Stimulated activated CD8-positive, alpha-beta memory T cell treated with anti-CD3 and anti-CD28 coated beads, Interleukin-2, amount 100 ng/mL, for 48 hours (primary cell): ENCODE measurements around the gene VWCE.
A peak's percentile ranks its signal among the peaks of the same experiment; 100 is the strongest.

ENCODE experiments used
- DNase-seq, 2 donors: peaks; one replicate each; pipeline ENCODE4 v3.0.0-alpha.2; 2020; ENCODE audit warnings: low read depth in 2 of 2

The VWCE gene

GRCh38 chr11:61281581-61282250 lies 13.4 kb downstream of the VWCE start:
- peak; percentile 37 to 52 for DNase-seq

GRCh38 chr11:61280883-61281580 lies 14.1 kb downstream of the VWCE start:
- DNase-seq = no peak

- DNase-seq = no peak
These were observed 15.0 kb downstream of the VWCE start for GRCh38 chr11:61279934-61280659.

GRCh38 chr11:61278001-61278470 lies 17.1 kb downstream of the VWCE start:
- no peak for DNase-seq

- no peak for DNase-seq
These were observed 17.7 kb downstream of the VWCE start for GRCh38 chr11:61277186-61278000.

- no peak for DNase-seq
These were observed 19.9 kb downstream of the VWCE start for GRCh38 chr11:61275191-61275590.

- DNase-seq = no peak
These were observed 21.0 kb downstream of the VWCE start for GRCh38 chr11:61274084-61274483.

GRCh38 chr11:61273178-61274078 lies 21.7 kb downstream of the VWCE start:
- DNase-seq = no peak

- DNase-seq = no peak
These were observed 22.4 kb downstream of the VWCE start for GRCh38 chr11:61272731-61273130.

- no peak for DNase-seq
These were observed 24.6 kb downstream of the VWCE start for GRCh38 chr11:61270354-61271076.

GRCh38 chr11:61268588-61269250 lies 26.4 kb downstream of the VWCE start:
- no peak for DNase-seq

GRCh38 chr11:61267437-61267841 lies 27.7 kb downstream of the VWCE start:
- DNase-seq = no peak

- DNase-seq = no peak
These were observed 28.5 kb downstream of the VWCE start for GRCh38 chr11:61266602-61267001.

GRCh38 chr11:61265357-61265756 lies 29.8 kb downstream of the VWCE start:
- DNase-seq = no peak

GRCh38 chr11:61264795-61265194 lies 30.3 kb downstream of the VWCE start:
- DNase-seq = no peak

GRCh38 chr11:61264371-61264770 lies 30.7 kb downstream of the VWCE start:
- no peak for DNase-seq

- no peak for DNase-seq
These were observed 35.8 kb downstream of the VWCE start for GRCh38 chr11:61259363-61259762.

GRCh38 chr11:61258546-61258945 lies 36.6 kb downstream of the VWCE start:
- no peak for DNase-seq

- DNase-seq = no peak
These were observed 38.2 kb downstream of the VWCE start for GRCh38 chr11:61256710-61257482.
